Spleen (tissue), 11 donors: ENCODE measurements around the gene RYR3. TPM values are rescaled to one million over a fixed set of nuclear protein-coding genes. Genes with fewer than 3 reads are reported as not detected.

ENCODE experiments used
- DNase-seq: peaks from one replicate; pipeline ENCODE4 v3.0.0-alpha.2; 2020
- H3K27ac ChIP-seq, 8 donors: fragments of 200-600 bp; sonication (generic) in 7 of 8; 1 replicate in 4 of 8; 2 replicates in 4 of 8; pipeline versions ENCODE4 v1.5.0 to v1.8.0; 2016 to 2021; ENCODE audit warnings: inconsistent platforms in 4 of 8, mild to moderate bottlenecking in 4 of 8, moderate library complexity in 1 of 8
- H3K27me3 ChIP-seq, 7 donors: fragments of 200-600 bp; sonication (generic) in 6 of 7; replicated peaks in 1 of 7; 1 replicate in 4 of 7; 2 replicates in 3 of 7; pipeline versions ENCODE4 v1.5.0 to v1.8.0; 2016 to 2021; ENCODE audit warnings: inconsistent platforms in 3 of 7, mild to moderate bottlenecking in 1 of 7
- H3K36me3 ChIP-seq, 6 donors: fragments of 200-600 bp; sonication (generic) in 5 of 6; 1 replicate in 4 of 6; 2 replicates in 2 of 6; pipeline versions ENCODE4 v1.5.0 to v1.8.0; 2016 to 2021; ENCODE audit warnings: inconsistent platforms in 2 of 6
- H3K4me1 ChIP-seq, 6 donors: fragments of 200-600 bp; sonication (generic) in 5 of 6; 1 replicate in 3 of 6; 2 replicates in 3 of 6; pipeline versions ENCODE4 v1.5.0 to v1.8.0; 2016 to 2021; ENCODE audit warnings: inconsistent platforms in 3 of 6
- H3K4me3 ChIP-seq, 8 donors: fragments of 200-600 bp; sonication (generic) in 7 of 8; 1 replicate in 4 of 8; 2 replicates in 4 of 8; pipeline versions ENCODE4 v1.5.0 to v1.8.0; 2016 to 2021; ENCODE audit warnings: inconsistent platforms in 4 of 8, mild to moderate bottlenecking in 4 of 8, moderate library complexity in 2 of 8
- H3K9me3 ChIP-seq, 8 donors: fragments of 200-600 bp; sonication (generic) in 7 of 8; 1 replicate in 4 of 8; 2 replicates in 4 of 8; pipeline versions ENCODE4 v1.5.0 to v1.8.0; 2016 to 2021; ENCODE audit warnings: inconsistent platforms in 4 of 8
- CTCF ChIP-seq, 11 experiments: fragments of 200-600 bp in 7 of 11; fragments of 450-650 bp in 4 of 11; sonication (generic) in 4 of 11; IDR thresholded peaks in 8 of 11; conservative IDR thresholded peaks in 3 of 11; 1 replicate in 7 of 11; 2 replicates in 4 of 11; pipeline versions ENCODE4 v1.4.0 to v1.8.0; 2016 to 2021; ENCODE audit warnings: antibody characterized with exemption in 11 of 11, inconsistent platforms in 4 of 11, mild to moderate bottlenecking in 1 of 11
- POLR2A ChIP-seq, 3 donors: fragments of 450-650 bp; IDR thresholded peaks; one replicate each; pipeline ENCODE4 v1.5.1; 2017; ENCODE audit warnings: antibody characterized with exemption in 3 of 3, mild to moderate bottlenecking in 1 of 3
- POLR2AphosphoS5 ChIP-seq, 3 donors: sonication (generic); formaldehyde crosslinking; IDR thresholded peaks; one replicate each; pipeline ENCODE4 v1.5.1; 2017; ENCODE audit warnings: antibody characterized with exemption in 3 of 3
- WGBS, 5 donors: extraction: QIAGEN DNeasy Blood & Tissue Kit in 3 of 5; methylation state at CpG; one replicate each; pipeline versions ENCODE4 v1.1.5 to v1.1.7; 2013 to 2018; 5-methylcytosine and 5-hydroxymethylcytosine counted together
- intact Hi-C: fragments of 100-400 bp; cut with DNase I; formaldehyde crosslinking; loops from one replicate; pipeline ENCODE4 v1.15.0; 2023; ENCODE audit warnings: low total_unique reads
- polyA plus RNA-seq, 3 donors: library from polyadenylated mRNA; stranded (reverse); fragments of 200-250 nt; gene quantifications; one replicate each; pipeline ENCODE4 v1.2.1, GENCODE V29; 2013
- total RNA-seq, 7 donors: library from RNA; depleted of rRNA in 3 of 7; stranded (reverse); fragments of >200 nt in 3 of 7; fragmentation: NEBNext Ultra II Directional in 4 of 7; extraction: Animal tissue kit (Norgen Biotek cat#: 25700) in 4 of 7; gene quantifications; one replicate each; pipeline versions ENCODE4 v1.1.0 to v1.2.1, GENCODE V29; 2016 to 2021
- donor health status: healthy with polysubstance abuse.
- donor health status: DM: no; HTN: no; CAD: no; lungs with moderate emphysema.
- donor health status: DM: no; HTN: no; CAD: no.
- donor health status: Bipolar disorder and iron deficiency.
- donor health status: healthy.
- donor health status: DM: no; HTN: no; CAD: no.
- donor health status: DM: yes; HTN: yes; CAD: no.

Gene RYR3
- total and polyA plus RNA-seq, 10 donors: 0.11 to 5.9 (median 1.3) TPM

DNA sequence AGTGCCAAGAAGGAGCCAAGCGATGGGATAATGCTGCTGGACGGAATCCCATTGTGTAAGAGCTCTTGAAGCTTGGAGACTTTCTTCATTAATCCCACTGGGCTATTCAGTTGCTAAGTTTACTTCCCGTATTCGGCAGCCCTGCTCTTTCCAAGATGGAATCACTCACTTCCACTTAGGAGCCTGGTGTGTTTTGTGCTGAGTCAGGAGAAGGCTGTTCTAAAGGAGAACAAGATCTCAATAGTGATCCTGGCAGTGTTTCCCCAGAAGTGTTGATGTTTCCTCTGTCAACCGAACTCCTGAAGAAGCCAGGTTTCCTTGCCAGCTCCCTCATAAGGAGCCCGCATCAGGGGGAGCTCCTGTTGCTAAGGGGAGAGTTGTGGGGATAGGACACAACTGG is 387.4 kb downstream of the RYR3 start:
- TF ChIP-seq POLR2A (IDR thresholded peaks at IDR 0.05) (no peak), CTCF (IDR thresholded peaks at IDR 0.05 in 8 of 11, conservative IDR thresholded peaks at IDR 0.05 in 3 of 11) (no peak), POLR2AphosphoS5 (IDR thresholded peaks at IDR 0.05) (no peak)
- peaks cover 0 to 15% (median 0%) of the 10 kb centered on the region in 7 donors for H3K27me3 ChIP-seq
- H3K27ac ChIP-seq: no peak overlapping the region
- intact Hi-C loops: loop anchor here (5.0 kb wide), 1 partner anchor 406 kb away; no protein-coding TSS in a partner anchor
- DNase-seq: no peak
- no peak overlapping the region for H3K4me3 ChIP-seq
- H3K36me3 ChIP-seq: no peaks in the 10 kb centered on the region
- peaks cover 0 to 5% (median 0%) of the 10 kb centered on the region in 6 donors for H3K4me1 ChIP-seq
- H3K9me3 ChIP-seq: no peaks in the 10 kb centered on the region
- 68 to 83% (median 69%) methylated on average over 6 of the region's 6 CpGs for WGBS, 5 donors

DNA sequence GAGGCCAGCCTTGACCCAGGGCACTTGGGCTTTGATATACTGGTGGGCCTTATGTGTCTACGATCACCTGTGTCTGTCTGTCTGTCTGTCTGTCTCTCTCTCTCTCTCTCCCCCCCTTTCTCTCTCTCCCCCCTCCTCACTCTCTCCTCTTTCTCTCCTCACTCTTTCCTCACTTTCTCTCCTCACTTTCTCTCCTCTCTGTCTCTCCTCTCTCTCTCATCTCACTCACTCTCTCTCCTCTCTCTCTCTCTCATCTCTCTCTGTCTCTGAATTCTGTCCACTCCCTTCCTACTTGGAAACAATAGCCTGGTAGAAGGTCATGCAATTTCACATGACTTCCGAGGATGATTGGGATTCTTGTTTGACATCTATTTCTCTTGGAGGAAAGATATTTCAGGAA is 388.4 kb downstream of the RYR3 start:
- WGBS, 5 donors: 73 to 93% (median 84%) methylated on average over 2 of the region's 2 CpGs

GRCh38 chr15:33699691-33700447 is 389.1 kb downstream of the RYR3 start:
- H3K4me1 ChIP-seq: peaks cover 0 to 5% (median 0%) of the 10 kb centered on the region in 6 donors
- H3K9me3 ChIP-seq: no peaks in the 10 kb centered on the region
- no peak for DNase-seq
- WGBS, 5 donors: 69 to 78% (median 72%) methylated on average over 14 of the region's 14 CpGs
- no peak overlapping the region for H3K27ac ChIP-seq
- no peak overlapping the region for H3K4me3 ChIP-seq
- no peaks in the 10 kb centered on the region for H3K36me3 ChIP-seq
- no peak for TF ChIP-seq POLR2AphosphoS5 (IDR thresholded peaks at IDR 0.05)
- no peak for TF ChIP-seq CTCF (IDR thresholded peaks at IDR 0.05 in 8 of 11, conservative IDR thresholded peaks at IDR 0.05 in 3 of 11)
- TF ChIP-seq POLR2A (IDR thresholded peaks at IDR 0.05): no peak
- H3K27me3 ChIP-seq: peaks cover 0 to 15% (median 0%) of the 10 kb centered on the region in 7 donors
- intact Hi-C loops: loop anchor here (5.0 kb wide), 1 partner anchor 408 kb away; no protein-coding TSS in a partner anchor

More for the DNA sequence above, 388.4 kb downstream of the RYR3 start:
- intact Hi-C loops: loop anchor here (5.0 kb wide), 1 partner anchor 407 kb away; no protein-coding TSS in a partner anchor
- no peak for DNase-seq
- Histone ChIP-seq H3K4me3 (no peak overlapping the region), H3K27me3 (peaks cover 0 to 15% (median 0%) of the 10 kb centered on the region in 7 donors), H3K4me1 (peaks cover 0 to 5% (median 0%) of the 10 kb centered on the region in 6 donors), H3K36me3 (no peaks in the 10 kb centered on the region), H3K9me3 (no peaks in the 10 kb centered on the region), H3K27ac (no peak overlapping the region)
- TF ChIP-seq POLR2A (IDR thresholded peaks at IDR 0.05): no peak
- TF ChIP-seq CTCF (IDR thresholded peaks at IDR 0.05 in 8 of 11, conservative IDR thresholded peaks at IDR 0.05 in 3 of 11): no peak
- TF ChIP-seq POLR2AphosphoS5 (IDR thresholded peaks at IDR 0.05): no peak

GRCh38 chr15:33700695-33701303 is 390.0 kb downstream of the RYR3 start:
- intact Hi-C loops: no loop called here
- Histone ChIP-seq H3K4me1 (peaks cover 0 to 5% (median 0%) of the 10 kb centered on the region in 6 donors), H3K9me3 (no peaks in the 10 kb centered on the region), H3K27ac (no peak overlapping the region), H3K4me3 (no peak overlapping the region), H3K36me3 (no peaks in the 10 kb centered on the region), H3K27me3 (peaks cover 0 to 15% (median 0%) of the 10 kb centered on the region in 7 donors)
- no peak for TF ChIP-seq POLR2AphosphoS5 (IDR thresholded peaks at IDR 0.05)
- TF ChIP-seq CTCF (IDR thresholded peaks at IDR 0.05 in 8 of 11, conservative IDR thresholded peaks at IDR 0.05 in 3 of 11): peak; percentile 66 to 93 (median 86)
- TF ChIP-seq POLR2A (IDR thresholded peaks at IDR 0.05): no peak
- DNase-seq: no peak
- WGBS, 5 donors: 18 to 30% (median 27%) methylated on average over 19 of the region's 19 CpGs
